Lung (tissue), 12 donors: Measurements from ENCODE around the gene RUFY1. TPM values are rescaled to one million over a fixed set of nuclear protein-coding genes. Genes with fewer than 3 reads are reported as not detected.

Experiments used
- ATAC-seq: fragments of 200-7000 bp; cut with Tn5 transposase; one replicate; pipeline ENCODE4 v1.9.1; 2020; ENCODE audit warnings: moderate number of reproducible peaks; ENCODE audit not compliant: insufficient read depth, low FRiP score
- DNase-seq, 3 donors: peaks; one replicate each; pipeline ENCODE4 v3.0.0-alpha.2; 2013 to 2017
- H3K27ac ChIP-seq, 2 donors: one replicate each; pipeline ENCODE4 v1.5.1; 2013; ENCODE audit warnings: mild to moderate bottlenecking in 2 of 2, moderate library complexity in 2 of 2, control low read depth in 1 of 2, inconsistent platforms in 1 of 2, low read depth in 1 of 2, low read length in 1 of 2
- H3K27me3 ChIP-seq, 3 donors: one replicate each; pipeline ENCODE4 v1.5.1; 2013; ENCODE audit warnings: low read length in 2 of 3; ENCODE audit not compliant: control insufficient read depth in 3 of 3, insufficient read depth in 3 of 3
- H3K36me3 ChIP-seq, 4 donors: one replicate each; pipeline ENCODE4 v1.5.1; 2013; ENCODE audit warnings: low read length in 4 of 4, mild to moderate bottlenecking in 1 of 4, moderate library complexity in 1 of 4; ENCODE audit not compliant: control insufficient read depth in 4 of 4, insufficient read depth in 4 of 4
- H3K4me1 ChIP-seq, 5 donors: one replicate each; pipeline ENCODE4 v1.5.1; 2013; ENCODE audit warnings: low read length in 5 of 5, mild to moderate bottlenecking in 2 of 5, moderate library complexity in 1 of 5; ENCODE audit not compliant: control insufficient read depth in 5 of 5, insufficient read depth in 5 of 5
- H3K4me3 ChIP-seq: one replicate; pipeline ENCODE4 v1.5.1; 2013; ENCODE audit warnings: mild to moderate bottlenecking, control low read depth, moderate library complexity
- H3K9ac ChIP-seq, 2 donors: one replicate each; pipeline ENCODE4 v1.5.1; 2013; ENCODE audit warnings: low read length in 2 of 2, control low read depth in 1 of 2; ENCODE audit not compliant: insufficient read depth in 1 of 2
- H3K9me3 ChIP-seq, 4 donors: one replicate each; pipeline ENCODE4 v1.5.1; 2013; ENCODE audit warnings: low read length in 3 of 4, mild to moderate bottlenecking in 1 of 4, moderate library complexity in 1 of 4; ENCODE audit not compliant: control insufficient read depth in 4 of 4, insufficient read depth in 3 of 4
- CTCF ChIP-seq: IDR thresholded peaks from 2 replicates; pipeline ENCODE4 v1.5.1; 2012; ENCODE audit warnings: mild to moderate bottlenecking; ENCODE audit errors: control extremely low read depth, extremely low read depth
- WGBS, 2 donors: extraction: QIAGEN DNeasy Blood & Tissue Kit; methylation state at CpG; one replicate each; pipeline ENCODE4 v1.1.7; 2013; 5-methylcytosine and 5-hydroxymethylcytosine counted together
- polyA plus RNA-seq, 2 donors: library from polyadenylated mRNA; stranded (reverse); fragments of 200-250 nt; gene quantifications; one replicate each; pipeline ENCODE4 v1.2.1, GENCODE V29; 2013
- total RNA-seq, 2 donors: library from RNA; depleted of rRNA in 1 of 2; stranded (reverse); fragments of >200 nt in 1 of 2; gene quantifications; one replicate each; pipeline ENCODE4 v1.2.1, GENCODE V29; 2014 to 2021
- donor health status: control.
- donor health status: control.
- donor health status: Bipolar disorder and iron deficiency.
- donor health status: healthy.
- donor health status: DM: yes; HTN: yes; CAD: no.

The RUFY1 gene
- total and polyA plus RNA-seq, 4 donors, result 37.3 to 58.6 (median 51.0) TPM

DNA sequence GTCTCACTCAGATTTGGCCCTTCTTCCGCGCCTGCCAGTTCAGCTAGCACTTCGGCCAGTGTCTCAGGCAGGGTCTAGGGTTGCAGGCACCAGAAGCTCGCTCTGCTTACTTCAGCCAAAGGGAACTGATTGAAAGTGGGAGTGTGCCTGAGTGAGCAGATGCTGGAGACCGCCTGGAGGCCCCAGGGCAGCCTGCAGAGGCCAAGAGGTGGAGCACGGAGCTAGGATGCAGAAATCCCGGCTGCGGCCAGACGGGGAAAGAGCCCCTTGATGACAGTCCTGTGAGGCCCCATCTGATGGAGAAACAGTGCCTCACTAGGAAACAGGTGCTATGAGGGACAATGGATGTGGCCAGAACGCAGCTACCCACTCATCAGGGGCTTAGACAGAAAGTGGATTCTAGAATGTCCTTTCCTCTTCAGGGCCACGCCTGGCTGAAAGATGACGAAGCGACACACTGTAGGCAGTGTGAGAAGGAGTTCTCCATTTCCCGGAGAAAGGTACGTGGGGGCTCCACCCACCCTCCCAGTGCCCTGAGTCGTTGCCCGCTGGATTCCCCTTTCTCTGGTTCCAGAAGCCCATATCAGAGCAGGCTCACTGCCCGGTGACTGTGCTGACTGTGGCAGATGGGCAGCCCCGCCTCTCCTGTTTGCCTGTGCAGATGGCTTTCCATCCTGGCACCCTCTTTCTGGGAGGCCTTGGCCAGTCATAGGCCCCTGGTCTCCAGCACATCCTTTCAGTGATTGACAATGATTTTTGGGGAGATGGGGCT, 57.0 kb downstream of the RUFY1 start:
- Histone ChIP-seq H3K27ac (no peak overlapping the region), H3K9me3 (no peaks in the 10 kb centered on the region), H3K4me3 (no peak overlapping the region), H3K4me1 (no peaks in the 10 kb centered on the region), H3K36me3 (peaks cover 11 to 64% (median 59%) of the 10 kb centered on the region in 4 donors), H3K9ac (no peak overlapping the region), H3K27me3 (no peaks in the 10 kb centered on the region)
- DNase-seq (no peak), ATAC-seq (no peak)
- WGBS, 2 donors, result 74 to 76% methylated on average over 19 of the region's 19 CpGs
- TF ChIP-seq CTCF, result no peak

DNA sequence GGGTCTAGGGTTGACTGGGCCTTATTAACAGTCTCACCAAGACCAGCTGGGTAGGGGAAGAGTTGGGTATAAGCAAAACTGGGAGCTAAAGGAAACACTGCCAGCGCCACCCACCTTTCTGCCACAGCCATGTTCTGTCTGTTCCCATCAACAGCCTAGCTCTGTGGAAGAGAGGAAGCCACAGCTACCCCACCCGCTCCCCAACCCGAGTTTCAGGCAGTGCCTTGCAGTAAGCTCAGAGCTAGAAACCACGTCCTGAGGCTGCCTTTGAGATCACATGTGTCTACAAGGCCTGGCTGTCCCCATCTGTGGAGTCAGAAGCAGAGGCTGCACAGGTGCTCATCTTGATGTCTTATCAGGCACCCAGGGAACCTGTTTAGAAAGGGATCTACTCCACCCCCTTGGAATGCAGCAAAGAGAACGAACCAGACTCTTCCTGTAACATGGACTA, 57.8 kb downstream of the RUFY1 start:
- H3K27ac ChIP-seq, result no peak overlapping the region
- H3K9me3 ChIP-seq, result no peaks in the 10 kb centered on the region
- H3K9ac ChIP-seq, result no peak overlapping the region
- peaks cover 20 to 68% (median 60%) of the 10 kb centered on the region in 4 donors for H3K36me3 ChIP-seq
- H3K27me3 ChIP-seq, result no peaks in the 10 kb centered on the region
- DNase-seq (no peak), ATAC-seq (no peak)
- peaks cover 0 to 6% (median 0%) of the 10 kb centered on the region in 5 donors for H3K4me1 ChIP-seq
- 34 to 54% methylated on average over 5 of the region's 5 CpGs for WGBS, 2 donors
- TF ChIP-seq CTCF, result no peak
- no peak overlapping the region for H3K4me3 ChIP-seq

DNA sequence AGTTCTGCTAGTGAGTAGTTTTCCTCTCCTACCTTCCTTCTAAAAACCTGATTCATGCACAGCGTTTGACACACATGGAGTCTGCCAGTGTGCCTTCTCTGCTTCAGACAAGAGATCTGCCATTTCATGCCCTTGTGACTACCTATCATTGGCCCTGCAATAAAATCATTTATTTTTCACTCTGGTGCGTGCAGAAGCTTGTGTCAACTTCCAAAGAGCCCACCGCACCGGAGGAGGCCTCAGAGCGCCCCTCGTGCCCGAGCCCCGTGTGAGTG, 59.4 kb downstream of the RUFY1 start:
- no peak for ATAC-seq
- Histone ChIP-seq H3K4me1 (peaks cover 0 to 11% (median 2%) of the 10 kb centered on the region in 5 donors), H3K27me3 (no peaks in the 10 kb centered on the region), H3K9ac (no peak overlapping the region), H3K36me3 (peaks cover 30 to 74% (median 66%) of the 10 kb centered on the region in 4 donors), H3K9me3 (no peaks in the 10 kb centered on the region), H3K4me3 (no peak overlapping the region), H3K27ac (peak overlapping the region in 1 of 2 donors; percentile 9)
- TF ChIP-seq CTCF, result no peak
- 84 to 86% methylated on average over 8 of the region's 8 CpGs for WGBS, 2 donors
- DNase-seq, result no peak
